K562 treated with DMSO at 1 percent for 12 hours (cell line): Measurements from ENCODE around the gene TBC1D20. TPM values are rescaled to one million over a fixed set of nuclear protein-coding genes. Genes with fewer than 3 reads are reported as not detected.

ENCODE experiments used
- total RNA-seq: library from RNA; unstranded; fragments of 300-600 nt; gene quantifications from 2 replicates; pipeline ENCODE4 v1.2.3, GENCODE V29; 2022; ENCODE audit not compliant: insufficient read depth

Gene TBC1D20
- total RNA-seq: 13.4 and 28.3 TPM in 2 replicates

GRCh38 chr20:462199-462991 lies at the start of gene TBC1D20:
TSS of gene TBC1D20 (minus strand) at chr20:462533. CDS start at chr20:462405, 128 bp downstream.

GRCh38 chr20:407953-408842 lies 54.1 kb downstream of the TBC1D20 start, which contains the start of gene RBCK1:
TSS of gene RBCK1 (plus strand) at chr20:408299. CDS start at chr20:408758, 459 bp downstream.

Other genes starting within 250 kb of the TBC1D20 start
- gene DEFB129, start 235.3 kb downstream of the TBC1D20 start, total RNA-seq: not detected in 2 replicates
- gene DEFB132, start 204.8 kb downstream of the TBC1D20 start, total RNA-seq: not detected in 2 replicates
- gene C20orf96, start 171.8 kb downstream of the TBC1D20 start, total RNA-seq: 2.8 and 6.2 TPM in 2 replicates
- gene ZCCHC3, start 165.0 kb downstream of the TBC1D20 start, total RNA-seq: 19.5 and 26.6 TPM in 2 replicates
- 12.4 and 19.6 TPM in 2 replicates for gene SOX12, start 137.0 kb downstream of the TBC1D20 start, total RNA-seq
- 23.5 and 23.9 TPM in 2 replicates for gene NRSN2, start 115.4 kb downstream of the TBC1D20 start, total RNA-seq
- gene TRIB3, start 81.8 kb downstream of the TBC1D20 start, total RNA-seq: 289 and 296 TPM in 2 replicates
- gene RBCK1, start 54.2 kb downstream of the TBC1D20 start, total RNA-seq: 108 and 114 TPM in 2 replicates
- 31.5 and 74.5 TPM in 2 replicates for gene CSNK2A1, start 81.3 kb upstream of the TBC1D20 start, total RNA-seq
- gene TCF15, start 147.8 kb upstream of the TBC1D20 start, total RNA-seq: 4.8 and 10.6 TPM in 2 replicates
- gene SRXN1, start 190.7 kb upstream of the TBC1D20 start, total RNA-seq: 11.7 and 15.1 TPM in 2 replicates
- not detected in 2 replicates for gene SCRT2, start 213.3 kb upstream of the TBC1D20 start, total RNA-seq